ENCODE data around the gene GNL3L. TPM values are rescaled to one million over a fixed set of nuclear protein-coding genes. Genes with fewer than 3 reads are reported as not detected.
"Not testable (repeated sequence)": the region's sequence is repeated elsewhere in the genome, so short reads cannot be mapped to it uniquely, and the experiment has no call there.

Gene GNL3L
- total RNA-seq, 1 donor = 21.2 TPM

DNA sequence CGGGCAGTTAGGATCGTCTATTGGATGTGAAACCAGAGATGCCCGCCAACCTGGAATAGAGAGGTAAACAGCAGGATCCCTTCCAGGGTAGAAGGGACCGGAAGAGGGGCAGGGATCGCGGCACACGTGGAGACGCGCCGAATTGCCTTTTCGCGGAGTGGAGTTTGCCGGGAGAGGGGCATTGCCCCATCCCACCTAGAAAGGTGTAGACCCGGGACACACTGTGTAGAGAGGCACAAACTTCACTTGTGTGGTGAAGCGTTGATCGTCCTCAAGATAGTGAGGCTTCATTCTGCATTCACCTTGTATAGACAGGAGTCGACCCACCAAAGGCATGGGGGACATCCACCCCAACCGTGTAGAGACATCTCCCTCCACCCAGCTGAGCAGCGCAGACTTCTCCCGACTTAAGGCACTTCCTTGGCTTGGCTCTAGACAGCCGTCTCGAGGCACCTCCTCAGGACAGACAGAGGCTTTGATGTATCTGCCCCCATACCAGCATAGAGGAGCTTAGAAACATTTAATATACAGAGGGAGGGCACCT lies 410 bp downstream of the GNL3L start:
- Histone ChIP-seq H3K4me1 (ENCODE audit: insufficient read depth, low read length) (peaks cover 31% of the 10 kb centered on the region), H3K4me3 (ENCODE audit: low read length) (peak overlapping the region; percentile 86), H3K9me3 (ENCODE audit: low read depth, low read length) (no peaks in the 10 kb centered on the region), H3K27me3 (ENCODE audit: insufficient read depth, low read length) (no peaks in the 10 kb centered on the region)

DNA sequence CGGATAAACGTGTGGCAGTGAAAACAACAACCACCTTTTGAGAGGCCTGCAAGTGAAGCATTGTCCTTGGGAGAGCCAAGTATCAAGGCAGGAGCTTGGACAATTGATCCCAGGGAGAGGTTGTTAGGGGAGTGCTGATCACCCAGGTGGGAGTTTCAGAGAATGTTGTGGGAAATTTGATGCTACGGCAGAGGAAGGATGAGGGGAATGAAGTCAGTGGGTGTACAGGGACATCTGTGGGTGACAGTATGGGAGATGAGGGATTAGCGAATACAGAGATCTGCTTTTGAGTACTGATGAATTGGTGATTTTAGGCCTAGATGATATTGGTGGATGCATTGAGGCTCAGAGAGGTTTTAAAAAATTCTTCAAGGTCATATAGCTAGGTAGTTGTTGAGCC lies 4.3 kb downstream of the GNL3L start:
- H3K4me3 ChIP-seq (ENCODE audit: low read length) = no peak overlapping the region
- peaks cover 30% of the 10 kb centered on the region for H3K4me1 ChIP-seq (ENCODE audit: insufficient read depth, low read length)
- H3K27me3 ChIP-seq (ENCODE audit: insufficient read depth, low read length) = no peaks in the 10 kb centered on the region
- H3K9me3 ChIP-seq (ENCODE audit: low read depth, low read length) = no peaks in the 10 kb centered on the region

DNA sequence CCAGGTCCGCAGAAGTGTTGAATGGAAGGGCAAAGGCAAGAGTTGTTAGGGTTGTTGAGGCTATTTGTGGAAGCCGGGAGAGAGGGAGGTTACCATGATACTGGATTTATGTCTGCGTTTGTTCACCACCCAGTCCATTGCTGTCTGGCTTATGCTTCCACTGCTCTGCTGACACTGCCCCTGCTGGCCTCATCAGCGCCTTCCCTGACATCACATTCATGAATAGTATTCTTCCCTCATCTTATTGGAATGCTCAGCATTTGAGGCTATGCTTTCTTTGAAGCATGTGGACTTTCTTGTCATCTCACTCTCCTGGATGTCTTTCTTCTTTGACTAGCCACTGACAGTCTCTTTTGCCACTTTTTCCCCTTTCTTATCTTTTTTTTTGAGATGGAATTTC lies 10.3 kb downstream of the GNL3L start:
- Histone ChIP-seq H3K4me3 (ENCODE audit: low read length) (no peak overlapping the region), H3K9me3 (ENCODE audit: low read depth, low read length) (no peaks in the 10 kb centered on the region), H3K4me1 (ENCODE audit: insufficient read depth, low read length) (no peaks in the 10 kb centered on the region), H3K27me3 (ENCODE audit: insufficient read depth, low read length) (no peaks in the 10 kb centered on the region)

DNA sequence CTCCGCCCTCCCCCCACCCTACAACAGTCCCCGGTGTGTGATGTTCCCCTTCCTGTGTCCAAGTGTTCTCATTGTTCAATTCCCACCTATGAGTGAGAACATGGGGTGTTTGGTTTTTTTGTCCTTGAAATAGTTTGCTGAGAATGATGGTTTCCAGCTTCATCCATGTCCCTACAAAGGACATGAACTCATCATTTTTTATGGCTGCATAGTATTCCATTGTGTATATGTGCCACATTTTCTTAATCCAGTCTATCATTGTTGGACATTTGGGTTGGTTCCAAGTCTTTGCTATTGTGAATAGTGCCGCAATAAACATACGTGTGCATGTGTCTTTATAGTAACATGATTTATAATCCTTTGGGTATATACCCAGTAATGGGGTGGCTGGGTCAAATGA lies 12.2 kb downstream of the GNL3L start:
- not testable (repeated sequence) for H3K4me1 ChIP-seq (ENCODE audit: insufficient read depth, low read length); H3K4me3 ChIP-seq (ENCODE audit: low read length)

DNA sequence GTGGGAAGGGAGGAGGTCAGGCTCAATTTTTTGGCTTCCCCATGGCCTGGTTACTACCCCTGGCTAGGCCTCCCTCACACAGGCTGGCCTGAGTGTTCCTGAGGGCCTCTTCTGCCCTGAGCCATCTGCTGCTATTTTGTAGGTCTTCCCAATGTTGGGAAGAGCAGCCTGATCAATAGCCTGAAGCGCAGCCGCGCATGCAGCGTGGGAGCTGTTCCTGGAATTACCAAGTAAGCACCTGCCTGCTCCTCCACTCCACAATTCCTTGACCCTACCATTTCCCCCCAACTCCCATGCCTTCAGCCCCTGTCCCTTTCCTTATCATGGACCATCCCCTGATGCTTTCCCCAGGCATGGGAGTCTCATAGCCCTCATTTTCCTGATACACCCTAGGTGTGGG lies 20.8 kb downstream of the GNL3L start:
- no peak overlapping the region for H3K4me3 ChIP-seq (ENCODE audit: low read length)
- H3K4me1 ChIP-seq (ENCODE audit: insufficient read depth, low read length) = no peaks in the 10 kb centered on the region
- H3K27me3 ChIP-seq (ENCODE audit: insufficient read depth, low read length) = no peaks in the 10 kb centered on the region
- H3K9me3 ChIP-seq (ENCODE audit: low read depth, low read length) = no peaks in the 10 kb centered on the region

More for the DNA sequence above, 12.2 kb downstream of the GNL3L start:
- not testable (repeated sequence) for H3K27me3 ChIP-seq (ENCODE audit: insufficient read depth, low read length); H3K9me3 ChIP-seq (ENCODE audit: low read depth, low read length)

DNA sequence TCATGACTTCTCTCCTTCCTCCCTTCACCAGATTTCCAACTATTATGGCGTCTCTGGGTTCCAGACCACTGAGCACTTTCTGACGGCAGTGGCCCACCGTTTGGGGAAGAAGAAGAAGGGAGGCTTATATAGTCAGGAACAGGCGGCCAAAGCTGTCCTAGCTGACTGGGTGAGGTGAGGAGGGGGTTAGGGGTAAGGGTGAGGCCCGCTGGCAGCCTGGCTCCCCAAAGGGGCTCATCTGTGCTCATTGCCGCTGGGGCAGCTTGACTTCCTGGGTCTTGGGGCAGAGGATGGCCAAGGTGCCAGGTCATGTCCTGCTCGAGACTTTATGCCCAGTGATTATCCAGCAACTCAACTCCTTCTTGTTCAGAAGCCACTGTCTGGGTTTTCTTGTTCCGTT lies 21.8 kb downstream of the GNL3L start:
- Histone ChIP-seq H3K27me3 (ENCODE audit: insufficient read depth, low read length) (no peaks in the 10 kb centered on the region), H3K4me1 (ENCODE audit: insufficient read depth, low read length) (no peaks in the 10 kb centered on the region), H3K4me3 (ENCODE audit: low read length) (no peak overlapping the region), H3K9me3 (ENCODE audit: low read depth, low read length) (no peaks in the 10 kb centered on the region)

DNA sequence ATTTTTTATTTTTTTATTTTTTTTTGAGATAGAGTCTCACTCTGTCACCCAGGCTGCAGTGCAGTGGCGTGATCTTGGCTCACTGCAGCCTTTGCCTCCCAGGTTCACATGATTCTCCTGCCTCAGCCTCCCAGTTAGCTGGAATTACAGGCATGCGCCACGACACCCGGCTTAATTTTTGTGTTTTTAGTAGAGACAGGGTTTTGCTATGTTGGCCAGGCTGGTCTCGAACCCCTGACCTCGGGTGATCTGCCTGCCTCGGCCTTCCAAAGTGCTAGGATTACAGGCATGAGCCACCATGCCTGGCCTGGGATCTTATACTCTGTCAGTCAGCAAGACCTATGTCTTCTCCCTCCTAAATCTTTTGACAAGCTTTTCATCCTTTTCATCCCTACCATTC lies 25.0 kb downstream of the GNL3L start:
- not testable (repeated sequence) for H3K4me1 ChIP-seq (ENCODE audit: insufficient read depth, low read length); H3K9me3 ChIP-seq (ENCODE audit: low read depth, low read length); H3K27me3 ChIP-seq (ENCODE audit: insufficient read depth, low read length); H3K4me3 ChIP-seq (ENCODE audit: low read length)

DNA sequence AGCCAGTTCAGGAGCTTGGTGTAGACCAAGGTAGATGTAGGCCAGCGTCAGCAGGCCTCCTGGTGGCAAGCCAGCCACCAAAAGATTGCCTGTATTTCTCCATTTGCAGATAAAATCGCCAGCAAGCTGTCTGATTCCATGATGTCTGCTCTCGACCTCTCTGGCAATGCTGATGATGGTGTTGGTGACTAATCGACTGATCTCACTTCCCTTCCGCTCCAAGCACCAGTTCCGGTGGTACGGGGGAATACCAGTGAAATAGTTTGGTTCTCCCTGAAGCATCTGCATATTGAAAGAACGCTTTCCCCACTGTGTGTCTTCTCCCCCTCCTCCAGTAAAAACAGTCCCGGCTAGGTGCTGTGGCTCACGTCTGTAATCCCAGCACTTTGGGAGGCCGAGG lies 30.4 kb downstream of the GNL3L start:
- H3K27me3 ChIP-seq (ENCODE audit: insufficient read depth, low read length) = no peaks in the 10 kb centered on the region
- H3K9me3 ChIP-seq (ENCODE audit: low read depth, low read length) = no peaks in the 10 kb centered on the region
- no peaks in the 10 kb centered on the region for H3K4me1 ChIP-seq (ENCODE audit: insufficient read depth, low read length)
- no peak overlapping the region for H3K4me3 ChIP-seq (ENCODE audit: low read length)

DNA sequence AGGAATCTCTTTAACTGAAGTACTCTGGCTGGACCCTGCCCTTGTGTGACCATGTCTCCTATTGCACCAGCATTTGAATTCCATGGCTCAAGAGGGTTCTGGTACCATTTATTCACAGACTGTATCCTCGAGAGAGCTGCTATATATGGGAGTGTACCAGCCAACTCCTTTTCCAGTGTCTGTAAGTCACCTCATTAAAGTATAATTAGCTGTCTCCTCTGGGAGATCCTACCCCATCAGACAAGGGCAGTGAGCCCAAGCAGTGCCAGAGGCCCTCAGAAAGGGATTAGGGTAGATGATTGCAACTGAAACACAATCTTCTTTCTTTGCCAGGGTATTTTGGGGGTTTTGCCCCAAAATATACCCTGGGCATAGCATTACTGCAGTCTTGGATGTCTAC lies 31.6 kb downstream of the GNL3L start:
- Histone ChIP-seq H3K9me3 (ENCODE audit: low read depth, low read length) (no peaks in the 10 kb centered on the region), H3K27me3 (ENCODE audit: insufficient read depth, low read length) (no peaks in the 10 kb centered on the region), H3K4me3 (ENCODE audit: low read length) (no peak overlapping the region), H3K4me1 (ENCODE audit: insufficient read depth, low read length) (no peaks in the 10 kb centered on the region)

DNA sequence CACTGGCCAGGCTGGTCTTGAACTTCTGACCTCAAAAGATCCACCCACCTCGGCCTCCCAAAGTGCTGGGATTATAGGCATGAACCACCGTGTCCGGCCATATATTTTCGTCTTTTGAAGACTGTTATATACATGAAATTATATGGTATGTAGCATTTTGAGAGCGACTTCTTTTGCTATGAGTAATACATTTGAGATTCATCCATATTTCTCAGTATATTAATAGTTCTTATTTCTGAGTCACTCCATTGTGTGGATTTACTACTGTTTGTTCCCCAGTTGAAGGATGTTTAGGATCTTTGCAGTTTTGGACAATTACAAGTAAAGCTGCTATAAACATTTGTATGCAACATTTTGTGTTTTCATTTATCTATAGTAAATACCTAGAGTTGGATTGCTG lies 34.9 kb downstream of the GNL3L start:
- no peaks in the 10 kb centered on the region for H3K4me1 ChIP-seq (ENCODE audit: insufficient read depth, low read length)
- H3K4me3 ChIP-seq (ENCODE audit: low read length) = no peak overlapping the region
- H3K9me3 ChIP-seq (ENCODE audit: low read depth, low read length) = no peaks in the 10 kb centered on the region
- no peaks in the 10 kb centered on the region for H3K27me3 ChIP-seq (ENCODE audit: insufficient read depth, low read length)

DNA sequence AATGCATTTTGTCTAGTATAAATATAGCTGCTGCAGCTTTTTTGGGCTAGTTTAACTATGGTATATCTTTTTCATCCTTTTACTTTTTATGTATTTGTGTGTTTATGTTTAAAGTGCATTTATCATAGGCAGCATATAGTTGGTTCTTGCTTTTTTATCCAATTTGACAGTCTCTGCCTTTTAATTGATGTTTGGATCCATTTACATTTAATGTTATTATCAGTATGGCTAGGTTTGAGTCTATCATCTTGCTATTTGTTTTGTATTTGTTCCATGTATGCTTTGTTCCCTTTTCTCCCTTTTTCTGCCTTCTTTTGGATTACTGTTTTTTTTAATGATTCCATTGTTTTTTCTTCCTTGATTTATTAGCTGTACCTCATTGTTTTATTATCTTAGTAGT lies 40.3 kb downstream of the GNL3L start:
- no peaks in the 10 kb centered on the region for H3K4me1 ChIP-seq (ENCODE audit: insufficient read depth, low read length)
- no peaks in the 10 kb centered on the region for H3K27me3 ChIP-seq (ENCODE audit: insufficient read depth, low read length)
- H3K4me3 ChIP-seq (ENCODE audit: low read length) = no peak overlapping the region
- peaks cover 4% of the 10 kb centered on the region for H3K9me3 ChIP-seq (ENCODE audit: low read depth, low read length)

DNA sequence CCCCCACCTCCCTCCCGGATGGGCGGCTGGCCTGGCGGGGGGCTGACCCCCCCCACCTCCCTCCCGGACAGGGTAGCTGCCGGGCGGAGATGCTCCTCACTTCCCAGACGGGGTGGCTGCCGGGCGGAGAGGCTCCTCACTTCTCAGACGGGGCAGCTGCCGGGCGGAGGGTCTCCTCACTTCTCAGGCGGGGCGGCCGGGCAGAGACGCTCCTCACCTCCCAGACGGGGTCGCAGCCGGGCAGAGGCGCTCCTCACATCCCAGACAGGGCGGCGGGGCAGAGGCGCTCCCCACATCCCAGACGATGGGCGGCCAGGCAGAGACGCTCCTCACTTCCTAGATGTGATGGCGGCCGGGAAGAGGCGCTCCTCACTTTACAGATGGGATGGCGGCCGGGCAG lies 42.6 kb downstream of the GNL3L start:
- H3K4me3 ChIP-seq (ENCODE audit: low read length); H3K27me3 ChIP-seq (ENCODE audit: insufficient read depth, low read length); H3K9me3 ChIP-seq (ENCODE audit: low read depth, low read length); H3K4me1 ChIP-seq (ENCODE audit: insufficient read depth, low read length): not testable (repeated sequence)

DNA sequence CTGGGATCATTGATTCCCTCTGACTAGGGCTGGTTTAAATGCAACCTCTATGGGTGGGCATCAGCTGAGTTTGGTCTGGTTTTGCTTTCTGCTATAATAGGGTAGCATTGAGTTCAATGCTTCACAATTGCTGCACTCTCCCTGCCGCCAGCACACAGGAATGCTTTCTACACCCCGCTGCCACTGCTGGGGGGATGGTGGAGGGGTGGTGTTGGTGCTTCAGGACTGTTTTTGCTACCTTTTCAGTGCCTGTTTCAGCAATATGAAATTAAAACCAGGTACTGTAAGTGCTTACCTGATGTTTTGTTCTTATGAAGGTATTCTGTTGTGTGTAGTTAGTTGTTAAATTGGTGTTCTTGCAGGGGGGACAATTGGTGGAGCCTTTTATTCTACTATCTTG lies 67.7 kb downstream of the GNL3L start:
- H3K9me3 ChIP-seq (ENCODE audit: low read depth, low read length) = no peaks in the 10 kb centered on the region
- no peak overlapping the region for H3K4me3 ChIP-seq (ENCODE audit: low read length)
- H3K27me3 ChIP-seq (ENCODE audit: insufficient read depth, low read length) = no peaks in the 10 kb centered on the region
- H3K4me1 ChIP-seq (ENCODE audit: insufficient read depth, low read length) = no peaks in the 10 kb centered on the region

DNA sequence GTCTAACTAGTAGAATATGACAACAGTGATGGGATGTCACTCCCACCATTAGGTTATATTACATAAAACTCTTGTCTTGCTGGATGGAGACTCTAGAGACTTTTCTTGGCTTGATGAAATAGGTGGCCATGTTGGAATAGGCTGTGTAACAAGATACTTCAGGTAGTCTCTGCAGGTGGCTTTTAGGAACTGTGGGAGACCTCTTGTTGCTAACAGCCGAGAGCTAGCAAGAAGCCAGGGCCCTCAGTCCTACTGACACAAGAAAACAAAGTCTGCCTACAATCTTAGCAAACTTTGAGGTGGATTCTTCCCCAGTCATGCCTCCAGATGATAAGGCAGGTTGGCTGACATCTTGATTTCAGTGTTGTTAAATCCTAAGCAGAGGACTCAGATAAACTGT lies 72.5 kb downstream of the GNL3L start:
- Histone ChIP-seq H3K27me3 (ENCODE audit: insufficient read depth, low read length) (no peaks in the 10 kb centered on the region), H3K4me1 (ENCODE audit: insufficient read depth, low read length) (no peaks in the 10 kb centered on the region), H3K4me3 (ENCODE audit: low read length) (no peak overlapping the region), H3K9me3 (ENCODE audit: low read depth, low read length) (no peaks in the 10 kb centered on the region)

All from mononuclear cell (primary cell).